GM18505 (cell line): ENCODE data around the gene PAQR5.
"Not testable (repeated sequence)": the region's sequence is repeated elsewhere in the genome, so short reads cannot be mapped to it uniquely, and the experiment has no call there.

Source experiments
- ATAC-seq: cut with Tn5 transposase; IDR thresholded peaks from one replicate; pipeline ENCODE4 v1.9.1; 2021; ENCODE audit not compliant: unreplicated experiment
- POLR2A ChIP-seq: IDR thresholded peaks from 4 replicates; pipeline ENCODE4 v1.6.1; 2011; ENCODE audit warnings: borderline replicate concordance; ENCODE audit not compliant: insufficient read depth, insufficient read length; ENCODE audit errors: extremely low read depth

Gene PAQR5

GRCh38 chr15:69288011-69288410 is 10.7 kb upstream of the PAQR5 start:
- no peak for ATAC-seq

GRCh38 chr15:69288531-69289341 is 10.0 kb upstream of the PAQR5 start:
- no peak for ATAC-seq
- no peak for TF ChIP-seq POLR2A

More at GRCh38 chr15:69288011-69288410, 10.7 kb upstream of the PAQR5 start:
- no peak for TF ChIP-seq POLR2A

- ATAC-seq: no peak
- TF ChIP-seq POLR2A: no peak
Measured at GRCh38 chr15:69289342-69290146, 9.2 kb upstream of the PAQR5 start.

GRCh38 chr15:69290346-69291164 is 8.2 kb upstream of the PAQR5 start:
- no peak for ATAC-seq
- no peak for TF ChIP-seq POLR2A

- not testable (repeated sequence) for ATAC-seq
Measured at GRCh38 chr15:69291651-69292050, 7.1 kb upstream of the PAQR5 start.

- TF ChIP-seq POLR2A: no peak
- ATAC-seq: no peak
Measured at GRCh38 chr15:69292826-69293420, 5.8 kb upstream of the PAQR5 start.

GRCh38 chr15:69293741-69294615 is 4.7 kb upstream of the PAQR5 start:
- no peak for ATAC-seq
- TF ChIP-seq POLR2A: no peak

- no peak for ATAC-seq
- TF ChIP-seq POLR2A: no peak
Measured at GRCh38 chr15:69296606-69297005, 2.1 kb upstream of the PAQR5 start.

GRCh38 chr15:69297642-69298353 is 914 bp upstream of the PAQR5 start:
- no peak for ATAC-seq
- no peak for TF ChIP-seq POLR2A

- no peak for TF ChIP-seq POLR2A
- ATAC-seq: no peak
Measured at GRCh38 chr15:69298354-69298696, 387 bp upstream of the PAQR5 start.

GRCh38 chr15:69299451-69299886 is 757 bp downstream of the PAQR5 start:
- ATAC-seq: no peak
- no peak for TF ChIP-seq POLR2A
